Stimulated activated CD8-positive, alpha-beta memory T cell treated with anti-CD3 and anti-CD28 coated beads, Interleukin-2, amount 100 ng/mL, for 1 hour (primary cell): ENCODE data around the gene AFDN.

ENCODE experiments used
- DNase-seq, 2 donors: peaks; one replicate each; pipeline ENCODE4 v3.0.0-alpha.2; 2020; ENCODE audit warnings: low read depth in 2 of 2

AFDN gene

DNA sequence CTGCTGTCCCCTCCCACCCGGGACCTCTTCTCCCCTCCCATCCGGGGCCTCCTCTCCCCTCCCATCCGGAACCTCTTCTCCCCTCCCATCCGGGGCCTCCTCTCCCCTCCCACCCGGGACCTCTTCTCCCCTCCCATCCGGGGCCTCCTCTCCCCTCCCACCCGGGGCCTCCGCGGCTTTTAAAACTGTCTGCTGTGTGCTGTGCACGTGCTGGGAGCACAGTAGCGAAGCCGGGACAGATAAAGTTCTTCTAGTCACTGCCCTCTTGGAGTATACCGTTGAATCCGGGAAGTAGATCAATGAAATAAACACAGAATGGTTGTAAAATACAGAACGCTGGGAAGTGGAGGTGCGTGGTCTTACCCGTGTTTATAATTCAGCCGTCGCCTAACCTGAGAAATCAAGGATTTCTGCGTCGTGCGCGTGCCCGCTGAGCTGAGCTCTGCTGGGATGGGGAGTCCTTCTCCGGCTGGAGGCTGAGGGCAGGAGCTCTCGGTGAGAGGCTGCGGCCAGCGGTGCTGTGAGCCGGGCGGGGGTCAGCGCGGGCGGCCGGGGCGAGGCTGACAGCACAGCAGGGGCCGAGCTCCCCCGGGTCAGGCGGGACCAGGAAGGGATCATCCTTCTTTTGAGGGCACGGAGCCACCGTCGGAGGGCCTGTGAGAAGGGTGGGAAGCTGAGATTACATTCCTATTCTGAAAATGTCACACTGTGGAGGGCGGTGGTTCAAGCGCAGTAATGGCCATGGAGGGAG is 151.2 kb downstream of the AFDN start:
- DNase-seq, result no peak

DNA sequence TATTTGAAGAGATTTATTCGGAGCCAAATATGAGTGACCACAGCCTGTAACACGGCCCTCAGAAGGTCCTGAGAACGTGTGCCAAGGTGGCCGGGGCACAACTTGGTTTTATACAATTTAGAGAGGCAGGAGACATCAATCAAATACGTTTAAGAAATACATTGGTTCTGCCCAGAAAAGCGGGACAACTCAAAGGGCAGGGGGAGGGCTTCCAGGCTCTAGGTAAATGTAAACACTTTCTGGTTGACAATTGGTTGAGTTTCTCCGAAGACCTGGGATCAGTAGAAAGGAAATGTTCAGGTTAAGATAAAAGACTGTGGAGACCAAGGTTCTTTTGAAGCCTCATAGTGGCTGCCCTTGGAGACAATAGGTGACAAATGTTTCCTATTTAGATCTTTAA is 151.9 kb downstream of the AFDN start:
- no peak for DNase-seq

DNA sequence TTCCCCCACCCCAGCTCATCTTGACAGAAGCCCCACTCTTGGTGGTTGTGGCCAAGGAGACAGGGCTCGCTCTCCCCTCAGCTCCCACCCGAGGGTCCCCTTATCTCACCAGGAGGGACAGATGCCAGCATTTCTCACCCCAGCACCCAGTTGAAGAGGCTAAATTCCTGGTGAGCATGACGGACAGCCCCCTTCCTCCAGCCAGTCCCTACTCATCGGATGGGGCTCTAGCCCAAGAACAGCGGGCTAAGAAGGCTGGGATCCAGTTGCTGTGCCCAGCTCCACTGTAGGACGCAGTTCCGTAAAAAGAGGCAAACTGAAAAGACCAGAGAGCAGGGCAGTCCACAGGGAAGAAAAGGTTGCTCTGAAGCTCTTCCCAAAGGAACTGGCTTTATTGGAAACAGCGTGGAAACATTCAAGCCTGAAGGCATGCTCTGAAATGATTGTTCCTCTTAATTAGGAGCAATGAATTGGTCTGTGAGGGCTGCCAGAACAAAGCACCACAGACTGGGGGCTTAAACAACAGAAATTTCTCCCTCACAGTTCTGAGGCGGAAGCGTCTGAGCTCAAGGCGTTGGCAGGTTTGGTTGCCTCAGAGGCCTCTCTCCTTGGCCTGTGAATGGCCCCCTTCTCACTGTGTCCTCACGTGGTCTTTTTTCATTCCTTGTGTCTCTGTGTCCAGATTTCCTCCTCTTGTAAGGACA is 152.9 kb downstream of the AFDN start:
- DNase-seq, result no peak

- DNase-seq, result no peak
These were observed 154.3 kb downstream of the AFDN start for GRCh38 chr6:167980911-167981580.

GRCh38 chr6:167981916-167982462 is 155.3 kb downstream of the AFDN start:
- DNase-seq, result no peak

- no peak for DNase-seq
These were observed 157.5 kb downstream of the AFDN start for GRCh38 chr6:167984144-167984719.

- no peak for DNase-seq
These were observed 158.3 kb downstream of the AFDN start for GRCh38 chr6:167984876-167985604.

DNA sequence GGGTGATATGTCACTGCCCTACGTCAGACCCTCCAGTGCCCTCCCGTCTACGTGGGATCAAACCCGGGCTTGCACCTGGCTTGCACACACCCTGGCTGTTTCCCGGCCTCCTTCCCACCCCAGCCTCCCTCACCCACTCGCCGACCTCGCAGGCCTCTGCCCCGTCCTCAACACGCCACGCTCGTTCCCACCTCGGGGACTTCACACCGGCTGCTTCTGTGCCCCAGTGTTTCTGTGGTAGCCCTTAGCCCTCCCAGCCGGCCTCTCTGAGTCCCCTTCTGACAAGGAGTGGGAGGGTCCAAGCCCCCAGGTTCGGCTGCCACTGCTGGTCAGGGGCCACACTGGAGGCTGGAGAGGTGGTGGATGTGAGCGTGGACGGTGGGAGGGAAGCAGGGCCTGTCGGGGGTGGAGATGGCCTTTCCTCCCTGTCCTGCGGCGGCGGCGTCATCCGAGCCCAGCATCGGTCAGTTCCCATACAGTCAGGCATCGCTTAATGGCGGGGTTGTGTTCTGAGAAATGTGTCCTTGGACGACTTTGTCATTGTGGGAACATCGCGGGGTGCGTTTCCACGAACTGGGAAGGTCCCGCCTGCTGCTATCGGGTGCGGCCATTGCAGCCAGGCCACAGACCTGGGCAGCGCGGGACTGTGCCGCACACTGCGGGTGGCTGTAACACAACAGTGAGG is 159.3 kb downstream of the AFDN start:
- no peak for DNase-seq

- no peak for DNase-seq
These were observed 160.9 kb downstream of the AFDN start for GRCh38 chr6:167987396-167988153.

GRCh38 chr6:167988154-167988495 is 161.4 kb downstream of the AFDN start:
- no peak for DNase-seq

DNA sequence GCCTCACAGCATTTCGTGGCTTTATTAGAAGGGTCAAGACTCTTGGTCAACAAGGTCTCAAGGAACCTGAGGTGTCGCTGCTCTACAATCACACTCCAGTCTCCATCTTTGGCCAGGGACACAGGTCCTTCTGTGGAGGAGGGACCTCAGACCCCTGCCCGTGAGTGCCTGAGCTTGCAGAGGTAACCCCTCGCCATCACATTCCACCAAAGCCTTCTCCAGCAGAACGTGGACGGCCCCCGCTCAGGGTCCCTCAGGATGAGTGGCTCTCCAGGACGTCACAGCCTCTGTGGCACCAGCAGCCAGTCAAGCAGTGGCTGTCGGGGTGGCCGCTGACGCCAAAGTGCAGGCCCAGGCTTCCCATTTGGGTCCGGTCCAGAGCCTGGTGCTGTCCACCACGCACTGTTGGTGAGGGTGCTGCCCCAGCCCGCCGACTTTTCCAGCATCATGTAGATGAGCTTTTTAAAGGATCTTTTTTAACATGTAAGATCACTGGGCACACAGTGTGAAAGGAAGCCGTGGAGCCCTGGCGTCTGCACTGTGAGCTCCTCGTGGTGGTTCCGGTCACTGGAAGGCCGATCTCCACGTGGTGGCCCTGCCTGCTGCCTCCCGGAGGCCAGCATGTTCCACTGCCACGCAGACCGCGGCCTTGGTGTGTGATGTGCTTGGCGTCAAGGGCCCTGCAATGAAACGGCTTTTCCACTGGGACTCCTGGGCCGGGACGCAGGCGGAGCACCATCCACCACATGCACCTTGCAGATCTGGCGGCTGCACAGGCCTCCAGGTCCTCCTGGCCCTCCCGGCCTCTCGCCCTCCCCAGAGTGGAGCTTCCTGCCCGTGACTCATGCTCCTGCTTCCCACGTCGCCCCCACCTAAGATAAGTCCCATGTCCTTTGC is 162.5 kb downstream of the AFDN start:
- no peak for DNase-seq

DNA sequence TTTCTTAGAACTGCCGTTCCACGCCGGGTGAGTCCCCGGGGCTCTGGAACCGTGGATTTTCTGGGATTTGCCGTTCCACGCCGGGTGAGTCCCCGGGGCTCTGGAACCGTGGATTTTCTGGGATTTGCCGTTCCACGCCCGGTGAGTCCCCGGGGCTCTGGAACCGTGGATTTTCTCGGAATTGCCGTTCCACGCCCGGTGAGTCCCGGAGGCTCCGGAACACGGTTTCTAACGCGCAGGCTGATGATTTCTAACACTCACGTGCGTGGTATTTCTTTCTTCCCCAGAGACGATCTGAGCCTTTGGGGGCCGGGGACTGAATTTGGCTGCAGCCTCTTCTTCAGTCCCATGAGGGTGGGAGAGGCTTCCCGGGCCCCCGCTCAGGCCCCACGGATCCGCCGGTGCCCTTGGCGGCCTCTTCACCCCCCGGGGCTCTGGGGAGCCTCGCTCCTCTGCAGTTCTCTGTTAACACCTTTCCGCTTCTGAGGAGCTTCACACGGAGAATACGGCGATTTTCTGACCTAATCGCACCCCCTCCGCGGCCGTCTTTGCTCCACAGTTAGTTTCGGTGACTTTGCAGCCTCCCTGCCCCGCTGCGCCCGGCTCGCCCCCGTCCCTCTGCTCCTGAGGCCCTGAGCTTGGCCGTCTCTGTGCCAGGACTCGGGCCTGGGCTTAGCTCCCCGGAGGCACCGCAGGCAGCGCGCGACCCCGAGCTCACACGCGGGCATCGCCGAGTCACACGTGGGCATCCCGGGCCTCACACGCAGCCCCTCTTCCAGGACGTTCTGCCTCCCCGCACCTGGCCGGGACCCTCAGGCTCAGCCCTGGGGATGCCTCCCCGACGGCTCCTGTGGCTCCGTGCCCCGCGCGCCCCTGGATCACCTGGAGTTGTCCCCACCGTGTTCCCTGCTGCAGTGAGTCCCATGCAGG is 163.6 kb downstream of the AFDN start:
- DNase-seq, result no peak

GRCh38 chr6:167993169-167993568 is 166.5 kb downstream of the AFDN start:
- DNase-seq, result no peak

GRCh38 chr6:167993831-167994230 is 167.1 kb downstream of the AFDN start:
- no peak for DNase-seq

DNA sequence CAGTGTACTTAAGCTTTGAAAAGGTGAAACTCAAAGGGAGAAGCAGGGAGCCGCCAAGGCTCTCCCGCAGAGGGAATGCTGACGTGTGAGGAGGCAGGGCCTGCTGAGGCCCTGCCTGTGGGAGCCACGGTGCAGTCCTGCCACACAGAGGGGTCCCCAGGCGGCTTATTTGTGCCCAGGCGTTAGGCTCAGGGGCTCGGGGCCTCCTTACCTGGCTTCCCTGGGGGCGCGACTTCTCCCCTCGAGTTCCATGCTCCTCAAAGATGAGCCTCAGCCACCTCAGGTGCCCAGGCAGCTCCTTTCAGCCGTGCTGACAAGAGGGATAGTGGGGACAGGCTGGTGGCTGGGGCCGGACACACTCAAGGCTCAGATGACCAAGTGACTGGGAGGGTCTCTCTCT is 168.6 kb downstream of the AFDN start:
- DNase-seq, result no peak

DNA sequence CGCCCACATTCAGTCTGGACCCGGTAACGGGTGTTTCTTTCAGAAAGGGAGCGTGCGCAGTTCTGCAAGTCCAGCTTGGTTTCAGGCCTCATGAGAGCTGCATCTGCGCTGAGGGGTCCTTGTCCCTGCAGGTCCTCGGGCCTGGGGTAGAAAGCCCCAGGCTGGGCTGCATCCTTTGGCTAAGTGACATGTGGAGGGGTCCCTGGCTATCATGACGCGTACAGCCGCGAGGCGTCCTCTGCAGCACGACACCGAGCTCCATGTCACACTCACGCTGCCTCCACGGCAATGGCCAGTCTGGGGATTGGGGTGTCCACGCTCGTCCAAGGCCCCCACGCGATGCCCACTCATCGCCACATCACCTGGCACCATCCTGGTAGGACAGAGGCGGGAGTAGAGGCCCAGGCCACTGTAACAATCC is 169.0 kb downstream of the AFDN start:
- no peak for DNase-seq

DNA sequence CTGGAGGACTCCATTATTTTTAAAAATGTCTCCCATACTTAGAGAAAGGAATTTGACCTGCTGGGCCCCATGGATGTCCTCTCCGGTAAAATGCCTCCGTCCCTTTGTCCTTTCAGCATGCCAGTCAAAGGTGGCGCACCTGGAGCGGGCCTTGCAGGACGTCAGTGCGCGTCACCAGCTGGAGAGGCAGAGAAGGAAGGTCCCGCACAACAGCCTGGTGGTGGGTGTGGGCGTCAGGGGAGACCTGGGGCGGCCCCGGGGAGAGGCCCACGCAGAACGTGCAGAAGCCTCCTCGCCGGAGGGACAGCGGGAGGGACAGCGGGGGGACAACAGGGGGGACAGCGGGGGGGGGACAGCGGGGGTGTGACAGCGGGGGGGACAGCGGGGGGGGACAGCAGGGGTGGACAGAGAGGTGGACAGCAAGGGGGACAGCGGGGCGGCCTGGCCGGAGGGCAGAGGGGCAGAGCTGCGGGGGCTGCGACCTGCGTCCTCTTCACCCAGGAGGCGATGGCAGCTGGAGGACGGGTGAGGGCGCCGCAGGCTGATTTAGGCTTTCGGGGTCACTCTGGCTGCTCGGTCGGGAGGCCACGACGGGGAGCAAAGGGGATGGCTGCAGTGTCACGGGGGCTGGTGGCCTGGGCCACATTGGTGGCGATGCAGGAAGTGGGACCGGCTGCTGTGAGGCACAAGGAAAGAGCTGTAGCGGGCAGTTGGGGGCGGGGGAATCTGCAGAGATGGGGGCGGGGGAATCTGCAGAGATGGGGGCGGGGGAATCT is 169.9 kb downstream of the AFDN start:
- DNase-seq, result no peak
